ENCODE results near the gene MSH4. TPM values are rescaled to one million over a fixed set of nuclear protein-coding genes. Genes with fewer than 3 reads are reported as not detected.
"Not testable (repeated sequence)": the region's sequence is repeated elsewhere in the genome, so short reads cannot be mapped to it uniquely, and the experiment has no call there.

The MSH4 gene
- total RNA-seq, 2 experiments from 2014 or later = 0.38 to 0.47 TPM

DNA sequence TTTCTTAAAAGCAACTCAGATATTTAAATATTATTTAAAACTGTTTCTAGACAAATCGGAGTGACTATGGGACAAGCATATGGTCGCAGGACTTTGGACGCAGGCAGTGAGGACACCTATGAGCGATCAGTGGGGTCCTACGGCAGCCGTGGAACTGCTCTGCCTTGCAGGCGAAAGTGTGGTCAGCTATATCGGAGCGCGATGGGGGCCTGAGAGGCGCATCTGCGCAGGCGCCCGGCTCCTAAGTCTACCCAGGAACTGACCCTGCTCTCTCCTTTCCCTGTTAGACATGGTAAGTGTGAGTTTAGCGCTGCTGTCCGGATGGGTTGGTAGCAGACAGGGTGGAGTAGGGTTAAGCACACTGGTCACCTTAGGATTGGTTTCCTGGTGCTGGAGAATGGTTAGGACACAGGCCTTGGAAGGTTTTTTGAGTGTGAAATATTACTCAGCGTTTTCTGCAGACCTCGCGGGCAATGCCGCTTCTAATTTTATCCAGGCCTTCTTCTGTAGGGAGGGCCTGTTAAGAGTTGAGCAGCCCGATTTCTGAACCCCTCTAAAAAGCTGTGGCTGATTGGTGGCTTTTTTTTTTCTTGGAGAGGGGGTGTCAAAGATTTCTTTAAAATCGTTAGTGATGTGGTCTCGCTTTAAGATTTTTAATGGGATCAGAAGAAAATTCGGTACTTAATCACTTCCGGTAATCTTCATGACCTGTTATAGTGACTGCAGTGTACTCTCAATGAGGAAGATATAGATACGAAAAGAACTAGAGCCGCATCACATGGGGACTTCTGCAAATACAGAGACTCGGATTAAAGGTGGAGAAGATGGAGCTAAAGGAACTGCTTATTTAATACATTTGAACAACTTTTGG lies 10.5 kb upstream of the MSH4 start, which contains the start of gene RABGGTB:
TSS of gene RABGGTB (plus strand) at position 274 of the 871 bp plus-strand sequence. CDS start at position 290, 16 bp downstream.
- peak within 1 kb of the TSS; percentile 90 for H3K27ac Mint-ChIP-seq
- peaks cover 37% of the 10 kb centered on the region for H3K4me1 Mint-ChIP-seq
- peaks cover 48% of the 10 kb centered on the region for H3K36me3 Mint-ChIP-seq
- peak; percentile 96 for ATAC-seq
- H3K4me3 Mint-ChIP-seq = peak within 1 kb of the TSS; percentile 99
- no peaks in the 10 kb centered on the region for H3K9me3 Mint-ChIP-seq (ENCODE audit: low read depth)
- CTCF ChIA-PET = interaction anchor here (0.7 kb wide), 1 partner anchor 9 kb away, joined by 4 read pairs; no protein-coding TSS in a partner anchor
- DNase-seq = peak; percentile 97
- peaks cover 3% of the 10 kb centered on the region for H3K27me3 Mint-ChIP-seq

DNA sequence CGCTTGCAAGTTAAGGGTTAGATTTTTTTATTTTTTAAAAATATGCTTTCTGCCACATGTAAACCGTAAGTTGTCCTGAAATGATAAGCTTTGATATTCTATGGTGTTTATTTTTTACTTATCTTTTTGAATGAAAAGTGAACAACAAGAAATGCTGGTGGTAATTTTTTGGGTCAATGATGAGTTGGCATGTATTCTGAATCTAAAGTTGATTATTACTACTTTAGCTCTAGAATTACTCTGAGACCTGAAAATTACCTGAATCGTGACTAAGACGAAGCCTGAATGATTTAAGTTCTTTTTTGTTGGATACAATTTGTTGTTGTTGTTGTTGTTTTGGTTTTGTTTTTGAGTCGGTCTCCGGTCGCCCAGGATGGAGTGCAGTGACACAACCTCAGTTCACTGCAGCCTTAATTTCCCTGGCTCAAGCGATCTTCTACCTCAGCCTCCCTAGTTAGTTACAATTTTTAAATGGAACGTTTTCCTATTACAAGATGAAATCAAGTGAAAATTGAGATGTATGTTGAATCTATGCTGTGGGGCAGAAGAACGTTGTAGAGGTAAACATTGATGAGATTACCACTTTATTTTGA lies 9.7 kb upstream of the MSH4 start:
- H3K4me1 Mint-ChIP-seq = peaks cover 43% of the 10 kb centered on the region
- no peaks in the 10 kb centered on the region for H3K27me3 Mint-ChIP-seq

DNA sequence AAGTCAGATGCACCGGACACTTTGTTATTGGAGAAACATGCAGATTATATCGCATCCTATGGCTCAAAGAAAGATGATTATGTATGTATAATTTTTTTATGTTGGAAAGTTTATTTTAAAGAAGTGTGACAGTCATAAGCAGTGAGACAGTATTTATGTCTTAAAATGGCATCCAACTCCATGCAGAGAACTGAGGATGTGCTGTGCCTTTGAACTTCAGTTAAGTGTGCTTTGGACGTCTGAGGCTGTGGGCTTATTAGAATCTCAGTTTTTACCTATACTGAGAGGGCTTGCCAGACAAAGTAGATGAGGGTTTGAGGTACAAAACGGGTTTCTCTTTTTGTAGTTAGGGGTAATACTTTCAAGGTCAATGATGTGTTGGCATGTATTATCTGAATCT lies 9.2 kb upstream of the MSH4 start:
- Mint-ChIP-seq H3K9me3 (ENCODE audit: low read depth) (no peaks in the 10 kb centered on the region), H3K36me3 (peaks cover 58% of the 10 kb centered on the region), H3K4me1 (peaks cover 46% of the 10 kb centered on the region), H3K4me3 (peak overlapping the region; percentile 99), H3K27ac (peak overlapping the region; percentile 90), H3K27me3 (no peaks in the 10 kb centered on the region)
- no peak for ATAC-seq
- CTCF ChIA-PET = no interaction called here
- no peak for DNase-seq

More for the DNA sequence above, 9.7 kb upstream of the MSH4 start:
- ATAC-seq (no peak), DNase-seq (no peak)
- Mint-ChIP-seq H3K9me3 (ENCODE audit: low read depth) (no peaks in the 10 kb centered on the region), H3K36me3 (peaks cover 54% of the 10 kb centered on the region), H3K4me3 (peak overlapping the region; percentile 99), H3K27ac (peak overlapping the region; percentile 90)
- CTCF ChIA-PET = interaction anchor here (0.7 kb wide), 1 partner anchor 9 kb away, joined by 4 read pairs; no protein-coding TSS in a partner anchor

DNA sequence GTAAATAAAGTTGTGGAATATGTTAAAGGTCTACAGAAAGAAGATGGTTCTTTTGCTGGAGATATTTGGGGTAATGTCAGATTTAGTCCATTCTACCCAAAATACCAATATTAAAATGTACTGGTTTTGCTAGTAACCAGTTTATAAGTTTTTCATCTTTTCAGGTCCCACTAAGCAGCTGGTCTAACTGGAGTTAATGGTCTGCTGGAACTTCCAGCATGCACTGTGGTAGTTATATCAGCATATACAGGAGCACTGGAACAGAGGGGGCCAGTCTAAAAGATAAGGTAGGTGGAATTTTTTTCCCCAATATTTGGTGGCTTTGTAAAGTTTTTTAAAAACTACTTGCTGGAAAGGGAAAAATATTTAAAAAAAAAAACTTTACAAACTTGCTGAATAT lies 6.7 kb upstream of the MSH4 start:
- H3K4me3 Mint-ChIP-seq = peak overlapping the region; percentile 99
- CTCF ChIA-PET = no interaction called here
- DNase-seq (no peak), ATAC-seq (no peak)
- H3K4me1 Mint-ChIP-seq = peaks cover 51% of the 10 kb centered on the region
- H3K9me3 Mint-ChIP-seq (ENCODE audit: low read depth) = no peaks in the 10 kb centered on the region
- H3K27ac Mint-ChIP-seq = peak overlapping the region; percentile 81
- H3K36me3 Mint-ChIP-seq = peaks cover 77% of the 10 kb centered on the region
- no peaks in the 10 kb centered on the region for H3K27me3 Mint-ChIP-seq

DNA sequence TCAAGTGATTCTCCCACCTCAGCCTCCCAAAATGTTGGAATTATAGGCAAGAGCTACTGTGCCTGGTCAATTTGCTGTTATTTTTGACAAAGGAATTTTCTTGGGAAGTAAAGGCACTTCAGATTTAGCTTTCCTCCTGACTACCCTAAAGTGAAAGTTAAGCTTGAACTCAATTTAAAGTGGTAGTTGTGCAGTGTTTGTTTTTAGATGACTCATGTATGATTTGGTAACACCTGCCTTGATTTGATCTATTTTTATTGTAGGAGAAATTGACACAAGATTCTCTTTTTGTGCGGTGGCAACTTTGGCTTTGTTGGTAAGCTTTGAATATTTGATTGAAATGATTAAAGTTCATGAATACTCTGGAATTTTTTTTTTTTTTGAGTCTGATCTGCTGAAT lies 5.7 kb upstream of the MSH4 start:
- Mint-ChIP-seq H3K4me1 (peaks cover 44% of the 10 kb centered on the region), H3K36me3 (peaks cover 82% of the 10 kb centered on the region), H3K4me3 (peak overlapping the region; percentile 99), H3K9me3 (ENCODE audit: low read depth) (no peaks in the 10 kb centered on the region), H3K27ac (peak overlapping the region; percentile 81), H3K27me3 (no peaks in the 10 kb centered on the region)
- ATAC-seq = no peak
- CTCF ChIA-PET = no interaction called here
- no peak for DNase-seq

DNA sequence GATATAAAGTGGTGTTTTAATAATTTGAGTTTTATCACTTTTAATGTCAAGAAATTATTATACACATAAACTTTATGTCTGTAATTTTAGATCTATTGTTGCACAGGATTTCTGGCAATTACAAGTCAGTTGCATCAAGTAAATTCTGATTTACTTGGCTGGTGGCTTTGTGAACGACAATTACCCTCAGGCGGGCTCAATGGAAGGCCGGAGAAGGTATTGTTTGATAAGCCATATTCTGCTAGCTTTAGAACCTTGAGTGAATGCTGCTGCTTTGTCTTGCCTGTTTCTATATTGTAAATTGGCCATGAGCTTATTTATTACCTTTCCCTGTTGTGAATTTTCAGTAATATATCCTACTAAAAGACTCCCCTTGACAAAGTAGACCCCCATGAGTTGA lies 4.6 kb upstream of the MSH4 start:
- CTCF ChIA-PET = no interaction called here
- H3K4me1 Mint-ChIP-seq = peaks cover 44% of the 10 kb centered on the region
- no peak overlapping the region for H3K4me3 Mint-ChIP-seq
- DNase-seq (no peak), ATAC-seq (no peak)
- no peaks in the 10 kb centered on the region for H3K27me3 Mint-ChIP-seq
- H3K9me3 Mint-ChIP-seq (ENCODE audit: low read depth) = no peaks in the 10 kb centered on the region
- peaks cover 80% of the 10 kb centered on the region for H3K36me3 Mint-ChIP-seq
- no peak overlapping the region for H3K27ac Mint-ChIP-seq

DNA sequence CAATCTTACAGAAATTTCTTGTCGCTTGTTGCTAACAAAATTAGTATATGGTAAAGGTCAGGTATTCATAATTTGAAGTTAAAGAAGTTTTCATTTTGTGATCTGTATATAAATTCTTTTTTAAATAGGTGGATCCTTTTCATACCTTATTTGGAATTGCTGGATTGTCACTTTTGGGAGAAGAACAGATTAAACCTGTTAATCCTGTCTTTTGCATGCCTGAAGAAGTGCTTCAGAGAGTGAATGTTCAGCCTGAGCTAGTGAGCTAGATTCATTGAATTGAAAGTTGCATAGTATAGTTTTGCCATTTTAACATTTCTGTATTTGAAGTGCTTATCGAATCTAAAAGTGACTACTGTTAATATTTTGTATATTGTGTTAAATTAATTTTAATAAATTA lies 2.3 kb upstream of the MSH4 start:
- H3K27ac Mint-ChIP-seq = no peak overlapping the region
- H3K9me3 Mint-ChIP-seq (ENCODE audit: low read depth) = no peaks in the 10 kb centered on the region
- H3K4me1 Mint-ChIP-seq = peaks cover 36% of the 10 kb centered on the region
- ATAC-seq = no peak
- peaks cover 72% of the 10 kb centered on the region for H3K36me3 Mint-ChIP-seq
- H3K27me3 Mint-ChIP-seq = no peaks in the 10 kb centered on the region
- DNase-seq = no peak
- no peak overlapping the region for H3K4me3 Mint-ChIP-seq
- CTCF ChIA-PET = interaction anchor here (1.9 kb wide), 1 partner anchor 8 kb away, joined by 4 read pairs; no protein-coding TSS in a partner anchor

DNA sequence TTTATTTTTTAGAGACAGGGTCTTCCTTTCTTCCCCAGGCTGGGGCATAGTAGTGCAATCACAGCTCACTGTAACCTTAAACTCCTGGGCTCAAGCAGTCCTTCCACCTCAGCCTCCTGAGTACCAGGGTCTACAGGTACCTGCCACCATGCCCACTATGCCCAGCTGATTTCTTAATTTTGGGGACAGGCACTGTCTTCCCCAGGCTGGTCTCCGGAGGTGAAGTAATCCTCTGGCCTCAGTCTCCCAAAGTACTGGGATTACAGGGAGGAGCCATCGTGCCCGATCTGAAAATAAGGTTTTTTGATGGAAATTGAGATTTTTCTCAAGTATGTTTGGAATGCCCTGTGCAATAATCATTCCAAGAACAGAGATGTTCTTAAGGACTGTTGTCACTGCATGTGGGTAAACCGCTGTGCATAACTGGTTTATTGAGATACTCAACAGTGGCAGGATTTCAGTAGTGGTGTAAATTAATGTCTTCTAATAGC lies 934 bp upstream of the MSH4 start:
- Mint-ChIP-seq H3K27ac (no peak overlapping the region), H3K4me3 (no peak overlapping the region), H3K9me3 (ENCODE audit: low read depth) (no peaks in the 10 kb centered on the region), H3K4me1 (peaks cover 24% of the 10 kb centered on the region), H3K36me3 (peaks cover 64% of the 10 kb centered on the region), H3K27me3 (no peaks in the 10 kb centered on the region)
- CTCF ChIA-PET = interaction anchor here (1.2 to 1.9 kb wide), 3 partner anchors 9 to 47 kb away, joined by 3 to 4 read pairs (median 3); no protein-coding TSS in a partner anchor
- ATAC-seq (no peak), DNase-seq (no peak)

DNA sequence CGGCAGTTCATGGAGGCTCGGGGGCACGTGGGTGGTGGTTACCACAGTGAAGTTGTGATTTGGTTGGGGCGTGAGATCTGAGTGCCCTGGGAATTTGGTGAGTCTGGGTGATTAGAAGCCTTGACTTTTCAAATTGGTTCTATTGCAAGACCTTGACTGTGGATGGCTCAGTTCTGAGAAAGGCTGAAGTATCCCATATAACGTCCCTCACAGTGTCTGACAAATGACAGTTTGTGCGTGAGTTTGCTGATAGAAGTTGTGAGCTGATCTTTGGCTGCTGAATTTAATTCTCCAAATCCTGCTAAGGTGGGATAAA lies 549 bp downstream of the MSH4 start:
- no peak for DNase-seq
- Mint-ChIP-seq H3K4me1 (peaks cover 12% of the 10 kb centered on the region), H3K27me3 (no peaks in the 10 kb centered on the region), H3K9me3 (ENCODE audit: low read depth) (no peaks in the 10 kb centered on the region), H3K27ac (no peak overlapping the region), H3K4me3 (no peak overlapping the region), H3K36me3 (peaks cover 51% of the 10 kb centered on the region)
- no peak for ATAC-seq
- CTCF ChIA-PET = interaction anchor here (1.2 kb wide), 1 partner anchor 48 kb away, joined by 3 read pairs; no protein-coding TSS in a partner anchor

DNA sequence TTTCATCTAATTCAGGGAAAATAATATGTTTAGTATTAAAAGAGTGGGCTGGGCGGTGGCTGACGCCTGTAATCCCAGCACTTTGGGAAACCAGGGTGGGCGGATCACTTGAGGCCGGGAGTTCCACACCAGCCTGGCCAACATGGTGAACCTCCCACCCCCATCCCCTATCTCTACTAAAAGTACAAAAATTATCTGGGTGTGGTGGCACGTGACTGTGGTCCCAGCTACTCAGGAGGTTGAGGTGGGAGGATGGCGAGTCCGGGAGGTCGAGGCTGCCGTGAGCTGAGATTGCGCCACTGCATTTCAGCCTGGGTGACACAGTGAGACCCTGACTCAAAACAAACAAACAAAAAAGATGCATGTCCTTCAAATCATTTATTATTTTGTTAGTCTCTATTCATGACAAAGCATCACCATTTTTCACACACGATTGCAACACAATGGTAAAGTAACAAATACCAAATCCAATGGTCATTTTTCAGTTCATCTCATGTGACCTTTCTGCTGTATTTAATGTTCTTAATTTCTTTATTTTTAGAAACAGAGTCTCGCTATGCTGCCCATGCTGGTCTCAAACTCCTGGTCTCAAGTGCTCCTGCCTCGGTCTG lies 1.0 kb downstream of the MSH4 start:
- Mint-ChIP-seq H3K27me3 (no peaks in the 10 kb centered on the region), H3K36me3 (peaks cover 46% of the 10 kb centered on the region), H3K4me1 (peaks cover 10% of the 10 kb centered on the region), H3K4me3 (no peak overlapping the region), H3K9me3 (ENCODE audit: low read depth) (no peaks in the 10 kb centered on the region), H3K27ac (no peak overlapping the region)
- CTCF ChIA-PET = no interaction called here
- ATAC-seq (no peak), DNase-seq (no peak)

DNA sequence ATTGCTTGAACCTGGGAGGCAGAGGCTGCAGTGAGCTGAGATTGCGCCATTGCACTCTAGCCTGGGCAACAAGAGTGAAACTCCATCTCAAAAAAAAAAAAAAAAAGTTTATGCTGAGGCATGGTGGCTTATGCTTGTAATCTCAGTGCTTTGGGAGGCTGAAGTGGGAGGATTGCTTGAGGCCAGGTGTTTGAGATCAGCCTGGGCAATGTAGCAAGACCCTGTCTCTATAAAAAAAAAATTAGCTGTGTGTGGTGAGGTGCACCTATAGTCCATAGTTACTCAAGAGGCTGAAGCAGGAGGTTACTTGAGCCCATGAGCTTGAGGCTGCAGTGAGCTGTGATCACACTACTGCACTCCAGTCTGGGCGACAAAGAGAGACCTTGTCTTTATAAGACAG lies 4.8 kb downstream of the MSH4 start:
- peaks cover 20% of the 10 kb centered on the region for H3K36me3 Mint-ChIP-seq
- CTCF ChIA-PET; H3K9me3 Mint-ChIP-seq (ENCODE audit: low read depth); DNase-seq; H3K27ac Mint-ChIP-seq; H3K4me1 Mint-ChIP-seq; H3K27me3 Mint-ChIP-seq; H3K4me3 Mint-ChIP-seq; ATAC-seq: not testable (repeated sequence)

DNA sequence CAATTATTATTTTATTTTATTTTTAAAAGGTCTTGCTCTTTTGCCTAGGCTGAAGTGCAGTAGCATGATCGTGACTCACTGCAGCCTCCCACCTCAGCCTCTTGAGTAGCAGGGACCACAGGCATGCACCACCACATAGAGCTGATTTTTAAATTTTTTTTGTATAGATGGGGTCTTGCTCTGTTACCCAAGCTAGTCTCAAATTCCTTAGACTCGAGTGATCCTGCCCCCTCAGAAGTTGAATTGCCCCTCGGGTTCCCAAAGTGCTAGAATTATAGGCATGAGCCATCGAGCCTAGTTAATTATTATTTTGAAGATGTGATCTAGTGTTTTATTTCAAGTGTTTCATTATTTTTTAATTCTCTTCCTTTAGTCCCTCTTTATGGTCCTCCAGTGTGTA lies 12.2 kb downstream of the MSH4 start:
- H3K27me3 Mint-ChIP-seq = no peaks in the 10 kb centered on the region
- no peaks in the 10 kb centered on the region for H3K36me3 Mint-ChIP-seq
- no peaks in the 10 kb centered on the region for H3K4me1 Mint-ChIP-seq
- CTCF ChIA-PET = no interaction called here
- DNase-seq (no peak), ATAC-seq (no peak)
- H3K9me3 Mint-ChIP-seq (ENCODE audit: low read depth) = no peaks in the 10 kb centered on the region
- H3K4me3 Mint-ChIP-seq = no peak overlapping the region
- no peak overlapping the region for H3K27ac Mint-ChIP-seq

DNA sequence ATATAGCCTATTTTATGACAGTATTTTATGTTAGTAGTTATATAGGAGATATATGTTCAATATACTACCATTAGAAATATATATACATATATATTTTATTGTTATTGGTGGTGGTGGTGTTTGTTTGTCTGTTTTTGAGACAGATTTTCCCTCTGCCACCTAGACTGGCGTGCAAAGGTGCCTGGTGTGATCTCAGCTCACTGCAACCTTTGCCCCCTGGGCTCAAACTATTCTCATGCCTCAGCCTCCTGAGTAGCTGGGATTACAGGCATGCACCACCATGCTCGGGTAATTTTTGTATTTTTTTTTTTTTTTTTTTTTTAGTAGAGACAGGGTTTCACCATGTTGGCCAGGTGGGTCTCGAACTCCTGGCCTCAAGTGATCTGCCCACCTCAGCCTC lies 13.4 kb downstream of the MSH4 start:
- DNase-seq; H3K27me3 Mint-ChIP-seq; H3K9me3 Mint-ChIP-seq (ENCODE audit: low read depth); H3K4me1 Mint-ChIP-seq; H3K4me3 Mint-ChIP-seq; ATAC-seq; H3K36me3 Mint-ChIP-seq; H3K27ac Mint-ChIP-seq; CTCF ChIA-PET: not testable (repeated sequence)
